ENCODE measurements around the gene TTC17.
"Not testable (repeated sequence)": the region's sequence is repeated elsewhere in the genome, so short reads cannot be mapped to it uniquely, and the experiment has no call there.

Gene TTC17

DNA sequence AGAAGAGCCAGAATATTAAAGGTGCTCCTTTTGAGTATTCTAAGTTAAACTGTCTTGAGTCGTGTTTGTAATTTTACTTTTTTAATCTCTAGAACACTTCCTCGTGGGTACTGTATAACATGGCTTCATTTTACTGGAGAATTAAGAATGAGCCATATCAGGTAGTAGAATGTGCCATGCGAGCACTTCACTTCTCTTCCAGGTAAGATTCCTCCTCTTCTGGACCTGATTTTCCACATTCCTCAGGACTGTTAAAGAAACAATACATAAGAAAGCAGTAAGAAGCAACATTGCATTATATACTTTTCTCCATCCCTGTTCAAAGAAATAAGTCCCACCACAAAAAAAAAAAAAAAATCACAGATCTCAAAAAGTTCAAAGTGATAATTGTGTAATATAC lies 37.9 kb downstream of the TTC17 start:
- no peak for TF ChIP-seq CTCF (IDR thresholded peaks at IDR 0.05; ENCODE audit: extremely low read depth, insufficient read depth, missing control alignments)
- in situ Hi-C loops (cut with MboI; ENCODE audit: low pct_unique_long_range_greater_than_20kb, low sequenced_read_pairs, unreplicated experiment), result no loop called here
- DNase-seq (ENCODE audit: low spot score), result no peak

GRCh38 chr11:43397251-43397650 lies 38.5 kb downstream of the TTC17 start:
- no peak for DNase-seq (ENCODE audit: low spot score)
- TF ChIP-seq CTCF (IDR thresholded peaks at IDR 0.05; ENCODE audit: extremely low read depth, insufficient read depth, missing control alignments), result no peak
- in situ Hi-C loops (cut with MboI; ENCODE audit: low pct_unique_long_range_greater_than_20kb, low sequenced_read_pairs, unreplicated experiment), result no loop called here

DNA sequence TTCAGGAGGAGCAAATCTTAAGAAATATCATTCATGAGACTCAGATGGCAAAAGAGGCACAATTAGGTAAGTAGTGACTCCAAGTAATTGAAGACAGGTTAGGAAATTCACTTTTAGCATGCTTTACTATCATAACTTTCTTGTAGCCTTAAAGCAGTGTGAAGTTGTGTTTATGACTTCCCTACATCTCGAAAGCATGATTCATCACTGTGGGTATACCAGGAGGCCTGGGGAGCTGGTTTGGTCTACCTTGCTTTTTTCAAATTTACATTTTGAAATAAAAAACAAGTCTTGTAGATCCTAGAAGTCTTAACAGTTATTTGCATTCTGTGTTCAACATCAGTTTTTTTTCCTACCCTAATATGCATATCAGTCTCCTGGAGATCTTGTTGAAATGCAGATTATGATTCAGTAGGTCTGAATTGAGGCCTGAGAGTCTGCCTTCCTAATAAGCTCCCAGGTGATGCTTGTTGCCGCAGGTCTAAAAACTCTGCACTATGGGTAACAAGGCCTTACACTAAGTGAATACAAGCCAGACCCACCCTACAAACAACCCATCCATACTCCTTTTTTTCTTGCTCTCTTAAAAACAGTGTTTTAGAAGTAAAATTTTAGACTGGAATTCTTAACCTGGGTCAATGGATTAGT lies 41.4 kb downstream of the TTC17 start:
- no peak for TF ChIP-seq CTCF (IDR thresholded peaks at IDR 0.05; ENCODE audit: extremely low read depth, insufficient read depth, missing control alignments)

DNA sequence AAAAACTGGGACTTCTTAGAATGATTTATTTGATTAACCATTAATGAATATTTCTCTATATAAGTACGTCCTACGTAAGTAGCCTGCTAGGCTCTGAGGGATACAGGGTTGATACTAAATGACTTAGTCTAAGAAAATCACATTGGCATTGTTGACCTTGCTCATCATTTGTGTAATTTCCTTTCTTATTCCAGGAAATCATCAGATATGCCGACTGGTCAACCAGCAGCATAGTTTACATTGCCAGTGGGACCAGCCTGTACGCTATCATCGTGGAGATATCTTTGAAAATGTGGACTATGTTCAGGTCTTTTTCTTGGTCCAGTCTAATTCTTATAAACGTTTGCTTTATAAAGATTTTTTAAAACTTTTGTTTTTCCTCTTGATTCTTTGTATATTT lies 42.5 kb downstream of the TTC17 start:
- DNase-seq (ENCODE audit: low spot score), result no peak
- no peak for TF ChIP-seq CTCF (IDR thresholded peaks at IDR 0.05; ENCODE audit: extremely low read depth, insufficient read depth, missing control alignments)
- in situ Hi-C loops (cut with MboI; ENCODE audit: low pct_unique_long_range_greater_than_20kb, low sequenced_read_pairs, unreplicated experiment), result no loop called here

More for the DNA sequence above, 41.4 kb downstream of the TTC17 start:
- no peak for DNase-seq (ENCODE audit: low spot score)
- in situ Hi-C loops (cut with MboI; ENCODE audit: low pct_unique_long_range_greater_than_20kb, low sequenced_read_pairs, unreplicated experiment), result no loop called here

DNA sequence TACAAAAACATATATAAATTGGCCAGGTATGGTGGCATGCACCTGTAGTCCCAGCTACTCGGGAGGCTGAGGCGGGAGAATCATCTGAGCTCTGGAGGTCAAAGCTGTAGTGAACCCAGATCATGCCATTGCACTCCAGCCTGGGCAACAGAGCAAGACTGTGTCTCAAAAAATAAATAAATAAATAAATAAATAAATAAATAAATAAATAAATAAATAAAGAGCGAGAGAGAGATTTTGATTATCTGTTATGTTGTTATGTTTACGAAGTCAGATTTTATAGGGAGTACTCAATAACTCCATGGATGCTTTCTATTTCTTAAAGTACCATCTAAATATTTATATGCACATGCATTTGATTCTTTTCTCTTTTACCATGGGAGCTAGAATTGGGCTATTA lies 43.1 kb downstream of the TTC17 start:
- DNase-seq (ENCODE audit: low spot score); in situ Hi-C loops (cut with MboI; ENCODE audit: low pct_unique_long_range_greater_than_20kb, low sequenced_read_pairs, unreplicated experiment): not testable (repeated sequence)

- TF ChIP-seq CTCF (IDR thresholded peaks at IDR 0.05; ENCODE audit: extremely low read depth, insufficient read depth, missing control alignments), result no peak
- DNase-seq (ENCODE audit: low spot score), result no peak
- in situ Hi-C loops (cut with MboI; ENCODE audit: low pct_unique_long_range_greater_than_20kb, low sequenced_read_pairs, unreplicated experiment), result no loop called here
Measured at GRCh38 chr11:43403357-43404231, 44.9 kb downstream of the TTC17 start.

DNA sequence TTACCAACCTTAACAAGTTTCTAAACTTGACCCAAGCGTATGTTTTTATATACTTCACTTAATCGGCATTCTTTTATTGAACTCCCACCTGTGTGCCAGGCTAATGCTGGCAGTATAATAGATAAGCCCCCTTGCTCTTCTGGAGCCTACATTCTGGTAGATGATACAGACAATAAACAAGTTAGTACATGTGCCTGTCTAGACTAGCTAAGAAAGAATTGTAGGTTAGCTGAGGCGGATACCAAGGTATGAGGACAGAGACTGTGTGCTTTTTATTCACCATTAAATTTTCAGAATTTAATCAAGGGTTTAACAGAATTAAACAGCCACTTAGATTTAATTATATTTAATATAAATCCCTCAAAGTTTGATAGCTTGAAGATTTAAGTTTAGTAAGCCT lies 45.7 kb downstream of the TTC17 start:
- DNase-seq (ENCODE audit: low spot score), result no peak
- in situ Hi-C loops (cut with MboI; ENCODE audit: low pct_unique_long_range_greater_than_20kb, low sequenced_read_pairs, unreplicated experiment), result no loop called here
- TF ChIP-seq CTCF (IDR thresholded peaks at IDR 0.05; ENCODE audit: extremely low read depth, insufficient read depth, missing control alignments), result no peak
